ENCODE measurements around the gene ECSIT.

DNA sequence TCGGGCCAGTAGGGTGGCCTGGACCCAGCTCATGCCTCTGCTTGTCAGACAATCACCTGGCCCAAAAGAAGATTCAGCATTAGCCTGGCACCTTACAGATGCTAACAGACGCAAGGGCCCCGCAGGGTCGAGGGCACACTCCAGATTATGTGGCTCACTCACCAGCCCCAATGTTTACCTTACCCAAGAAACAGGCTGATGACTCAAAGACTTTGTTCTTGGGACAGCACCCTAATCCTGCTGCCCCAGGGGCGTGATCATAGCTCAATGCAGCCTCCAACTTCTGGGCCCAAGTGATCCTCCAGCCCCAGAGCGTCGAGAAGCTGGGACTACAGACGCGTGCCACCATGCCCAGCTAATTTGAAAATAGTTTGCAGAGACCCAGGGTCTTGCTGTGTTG lies 9.8 kb downstream of the ECSIT start:
- TF ChIP-seq, protein P1, sequence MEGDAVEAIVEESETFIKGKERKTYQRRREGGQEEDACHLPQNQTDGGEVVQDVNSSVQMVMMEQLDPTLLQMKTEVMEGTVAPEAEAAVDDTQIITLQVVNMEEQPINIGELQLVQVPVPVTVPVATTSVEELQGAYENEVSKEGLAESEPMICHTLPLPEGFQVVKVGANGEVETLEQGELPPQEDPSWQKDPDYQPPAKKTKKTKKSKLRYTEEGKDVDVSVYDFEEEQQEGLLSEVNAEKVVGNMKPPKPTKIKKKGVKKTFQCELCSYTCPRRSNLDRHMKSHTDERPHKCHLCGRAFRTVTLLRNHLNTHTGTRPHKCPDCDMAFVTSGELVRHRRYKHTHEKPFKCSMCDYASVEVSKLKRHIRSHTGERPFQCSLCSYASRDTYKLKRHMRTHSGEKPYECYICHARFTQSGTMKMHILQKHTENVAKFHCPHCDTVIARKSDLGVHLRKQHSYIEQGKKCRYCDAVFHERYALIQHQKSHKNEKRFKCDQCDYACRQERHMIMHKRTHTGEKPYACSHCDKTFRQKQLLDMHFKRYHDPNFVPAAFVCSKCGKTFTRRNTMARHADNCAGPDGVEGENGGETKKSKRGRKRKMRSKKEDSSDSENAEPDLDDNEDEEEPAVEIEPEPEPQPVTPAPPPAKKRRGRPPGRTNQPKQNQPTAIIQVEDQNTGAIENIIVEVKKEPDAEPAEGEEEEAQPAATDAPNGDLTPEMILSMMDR (conservative IDR thresholded peaks at IDR 0.05; ENCODE audit: low read depth in 2 of 2) = no peak
- TF ChIP-seq ZNF331 (CRISPR knock-in tag; IDR thresholded peaks at IDR 0.05; ENCODE audit: low read depth) (no peak), EZH2phosphoT487 (IDR thresholded peaks at IDR 0.05; ENCODE audit: unreplicated experiment) (no peak), CREB1 (CRISPR knock-in tag; IDR thresholded peaks at IDR 0.05; ENCODE audit: low read depth) (no peak), JUNB (IDR thresholded peaks at IDR 0.05; ENCODE audit: unreplicated experiment) (no peak), NANOG (IDR thresholded peaks at IDR 0.05; ENCODE audit: borderline replicate concordance) (no peak), POLR2AphosphoS5 (IDR thresholded peaks at IDR 0.05; ENCODE audit: low read depth) (no peak), EZH2 (IDR thresholded peaks at IDR 0.05; ENCODE audit: low read depth, unreplicated experiment) (no peak)
- TF ChIP-seq, protein P2, sequence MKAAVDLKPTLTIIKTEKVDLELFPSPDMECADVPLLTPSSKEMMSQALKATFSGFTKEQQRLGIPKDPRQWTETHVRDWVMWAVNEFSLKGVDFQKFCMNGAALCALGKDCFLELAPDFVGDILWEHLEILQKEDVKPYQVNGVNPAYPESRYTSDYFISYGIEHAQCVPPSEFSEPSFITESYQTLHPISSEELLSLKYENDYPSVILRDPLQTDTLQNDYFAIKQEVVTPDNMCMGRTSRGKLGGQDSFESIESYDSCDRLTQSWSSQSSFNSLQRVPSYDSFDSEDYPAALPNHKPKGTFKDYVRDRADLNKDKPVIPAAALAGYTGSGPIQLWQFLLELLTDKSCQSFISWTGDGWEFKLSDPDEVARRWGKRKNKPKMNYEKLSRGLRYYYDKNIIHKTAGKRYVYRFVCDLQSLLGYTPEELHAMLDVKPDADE (IDR thresholded peaks at IDR 0.05) = no peak

Measured in GM23338 (cell line).